GM12892 (cell line): Measurements from ENCODE around the gene AGA.

Experiments used
- POLR2A ChIP-seq: IDR thresholded peaks from 2 replicates; pipeline ENCODE4 v1.6.1; 2011; ENCODE audit warnings: low read depth, low read length, control low read depth
- TAF1 ChIP-seq: IDR thresholded peaks from 2 replicates; pipeline ENCODE4 v1.6.1; 2011; ENCODE audit warnings: low read depth, mild to moderate bottlenecking, control low read depth, low read length, borderline replicate concordance

DNA sequence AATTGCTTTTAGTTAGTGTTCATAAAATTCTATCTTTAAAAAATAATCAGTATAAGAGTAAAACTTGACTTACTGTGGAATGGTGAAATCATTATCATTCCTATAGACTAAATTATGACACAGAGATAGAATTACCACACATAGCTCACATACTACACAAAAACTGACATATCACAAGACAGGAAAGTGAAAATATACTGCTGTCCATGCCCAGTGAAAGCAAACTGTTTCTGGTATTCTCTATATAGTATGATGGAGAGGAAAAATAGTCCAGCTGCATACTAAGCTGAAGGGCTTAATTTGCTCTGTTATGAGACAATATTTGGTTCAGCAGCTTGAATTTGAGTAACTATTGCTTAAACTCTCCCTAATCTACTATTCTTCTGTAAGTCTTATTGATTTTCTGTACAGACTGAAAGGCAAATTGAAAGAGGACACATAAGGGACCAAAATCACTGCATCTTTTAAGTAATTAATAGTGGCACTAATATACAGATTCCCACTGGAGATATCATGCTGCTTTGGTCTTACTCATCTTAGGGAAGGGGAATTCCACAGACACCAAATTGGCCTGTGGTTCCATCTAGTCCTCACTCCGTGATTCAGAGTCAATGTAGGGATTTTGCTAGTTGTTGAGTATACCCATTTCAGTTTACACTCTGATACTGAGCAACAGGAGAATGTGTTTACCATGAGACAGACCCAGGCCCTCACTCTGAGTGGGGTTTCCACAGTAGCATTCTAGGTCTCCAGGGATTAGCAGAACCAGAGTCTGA is 47.4 kb upstream of the AGA start:
- no peak for TF ChIP-seq POLR2A
- TF ChIP-seq TAF1 = no peak
